HG03439 (cell line): ENCODE results near the gene TMPRSS2.
A peak's percentile ranks its signal among the peaks of the same experiment; 100 is the strongest.
"Not testable (repeated sequence)": the region's sequence is repeated elsewhere in the genome, so short reads cannot be mapped to it uniquely, and the experiment has no call there.

Experiments
- ATAC-seq: cut with Tn5 transposase; IDR thresholded peaks from one replicate; pipeline ENCODE4 v1.9.1; 2021; ENCODE audit warnings: mild to moderate bottlenecking, moderate library complexity; ENCODE audit not compliant: unreplicated experiment

TMPRSS2 gene

GRCh38 chr21:41428311-41428710 lies 79.6 kb downstream of the TMPRSS2 start:
- no peak for ATAC-seq

- no peak for ATAC-seq
These were observed 80.4 kb downstream of the TMPRSS2 start for GRCh38 chr21:41427556-41427955.

DNA sequence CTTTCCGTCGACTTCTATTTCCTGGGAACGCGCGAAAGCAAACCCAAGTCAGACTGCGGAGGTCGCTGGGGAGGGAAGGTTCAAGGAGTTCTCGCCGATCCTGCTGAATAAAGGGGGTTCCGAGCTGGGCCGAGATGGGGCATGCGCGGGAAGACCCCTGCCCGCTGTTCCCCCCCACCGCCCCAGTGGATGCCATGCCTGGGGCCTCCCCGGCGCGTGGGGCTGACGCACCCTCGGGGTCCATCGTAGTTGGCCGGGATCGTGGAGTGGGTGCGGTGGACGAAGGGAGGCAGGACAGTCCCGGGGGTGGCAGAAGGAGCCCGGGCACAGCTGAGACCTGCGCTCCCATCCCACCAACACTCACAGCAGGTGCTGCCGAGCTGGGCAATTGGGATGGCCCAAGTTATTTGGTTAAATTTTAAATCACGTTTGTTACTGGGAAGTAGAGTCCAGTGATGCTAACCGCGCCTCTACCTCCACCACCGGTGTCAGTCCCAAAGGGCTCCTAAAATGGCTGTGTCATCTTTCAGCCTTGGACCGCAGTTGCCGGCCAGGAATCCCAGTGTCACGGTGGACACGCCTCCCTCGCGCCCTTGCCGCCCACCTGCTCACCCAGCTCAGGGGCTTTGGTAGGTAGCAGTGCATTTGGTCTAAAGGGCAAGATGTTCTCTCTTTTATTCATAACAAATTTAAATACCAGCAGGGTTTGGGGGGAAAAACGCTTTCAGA lies 81.1 kb downstream of the TMPRSS2 start:
- ATAC-seq, result peak; percentile 16

GRCh38 chr21:41425954-41426675 lies 81.8 kb downstream of the TMPRSS2 start, which contains the start of gene MX1:
Gene MX1, plus strand, starts transcription at chr21:41426239. Its CDS starts 5,832 bp downstream, at chr21:41432071.
- ATAC-seq, result peak; percentile 83

DNA sequence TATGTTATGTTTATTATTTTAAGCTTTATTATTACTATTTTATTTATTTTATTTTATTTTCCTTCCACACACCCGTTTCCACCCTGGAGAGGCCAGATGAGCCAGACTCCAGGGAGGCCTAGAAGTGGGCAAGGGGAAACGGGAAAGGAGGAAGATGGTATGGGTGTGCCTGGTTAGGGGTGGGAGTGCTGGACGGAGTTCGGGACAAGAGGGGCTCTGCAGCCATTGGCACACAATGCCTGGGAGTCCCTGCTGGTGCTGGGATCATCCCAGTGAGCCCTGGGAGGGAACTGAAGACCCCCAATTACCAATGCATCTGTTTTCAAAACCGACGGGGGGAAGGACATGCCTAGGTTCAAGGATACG lies 82.4 kb downstream of the TMPRSS2 start:
- no peak for ATAC-seq

DNA sequence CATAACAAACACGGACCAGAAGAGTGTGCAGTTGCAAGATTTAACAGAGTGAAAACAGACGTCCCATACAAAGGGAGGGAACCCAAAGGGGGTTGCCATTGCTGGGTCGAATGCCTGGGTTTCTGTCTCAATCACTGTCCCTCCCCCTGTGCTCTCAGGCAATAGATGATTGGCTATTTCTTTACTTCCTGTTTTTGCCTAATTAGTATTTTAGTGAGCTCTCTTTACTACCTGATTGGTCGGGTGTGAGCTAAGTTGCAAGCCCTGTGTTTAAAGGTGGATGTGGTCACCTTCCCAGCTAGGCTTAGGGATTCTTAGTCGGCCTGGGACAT lies 84.7 kb downstream of the TMPRSS2 start:
- ATAC-seq, result not testable (repeated sequence)

DNA sequence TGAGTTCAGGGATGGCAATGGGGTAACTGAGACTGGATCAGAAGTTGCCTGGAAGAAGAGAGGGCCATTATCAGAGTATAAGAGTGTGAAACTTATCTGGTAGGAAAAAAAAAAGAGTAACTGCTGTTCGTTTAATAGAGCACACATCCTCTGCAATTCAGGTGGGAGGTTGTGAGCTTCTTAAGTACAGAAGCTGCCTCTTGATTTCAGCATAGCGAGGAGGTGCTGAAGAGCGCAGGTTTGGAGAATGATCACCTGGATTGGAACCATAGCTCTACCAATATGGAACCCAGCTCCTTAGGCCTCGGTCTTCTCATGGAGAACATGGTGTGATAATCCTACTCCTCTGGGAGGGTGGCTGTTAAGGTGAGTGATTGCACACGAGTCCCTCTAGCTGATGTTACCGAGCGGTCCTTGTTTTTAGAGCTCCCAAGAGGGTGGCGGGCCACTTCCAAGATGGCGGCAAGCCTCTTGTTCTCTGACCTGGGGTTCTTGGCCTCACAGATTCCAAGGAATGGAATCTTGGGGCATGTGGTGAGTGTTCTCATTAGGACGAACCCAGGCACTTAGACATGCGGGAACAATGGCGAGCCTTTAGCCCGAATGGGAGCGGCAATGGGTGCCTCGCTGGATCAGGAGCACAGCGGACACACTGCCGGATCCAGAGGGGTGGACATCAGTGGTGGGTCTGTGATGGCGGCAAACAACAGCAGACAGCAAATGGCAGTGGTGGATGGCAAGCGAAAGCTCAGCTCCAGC lies 85.2 kb downstream of the TMPRSS2 start:
- no peak for ATAC-seq

DNA sequence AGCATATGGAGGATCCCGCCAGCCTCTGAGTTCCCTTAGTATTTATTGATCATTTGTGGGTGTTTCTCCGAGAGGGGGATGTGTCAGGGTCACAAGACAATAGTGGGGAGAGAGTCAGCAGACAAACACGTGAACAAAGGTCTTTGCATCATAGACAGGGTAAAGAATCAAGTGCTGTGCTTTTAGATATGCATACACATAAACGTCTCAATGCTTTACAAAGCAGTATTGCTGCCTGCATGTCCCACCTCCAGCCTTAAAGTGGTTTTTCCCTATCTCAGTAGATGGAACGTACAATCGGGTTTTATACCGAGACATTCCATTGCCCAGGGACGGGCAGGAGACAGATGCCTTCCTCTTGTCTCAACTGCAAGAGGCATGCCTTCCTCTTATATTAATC lies 87.0 kb downstream of the TMPRSS2 start:
- ATAC-seq, result not testable (repeated sequence)

DNA sequence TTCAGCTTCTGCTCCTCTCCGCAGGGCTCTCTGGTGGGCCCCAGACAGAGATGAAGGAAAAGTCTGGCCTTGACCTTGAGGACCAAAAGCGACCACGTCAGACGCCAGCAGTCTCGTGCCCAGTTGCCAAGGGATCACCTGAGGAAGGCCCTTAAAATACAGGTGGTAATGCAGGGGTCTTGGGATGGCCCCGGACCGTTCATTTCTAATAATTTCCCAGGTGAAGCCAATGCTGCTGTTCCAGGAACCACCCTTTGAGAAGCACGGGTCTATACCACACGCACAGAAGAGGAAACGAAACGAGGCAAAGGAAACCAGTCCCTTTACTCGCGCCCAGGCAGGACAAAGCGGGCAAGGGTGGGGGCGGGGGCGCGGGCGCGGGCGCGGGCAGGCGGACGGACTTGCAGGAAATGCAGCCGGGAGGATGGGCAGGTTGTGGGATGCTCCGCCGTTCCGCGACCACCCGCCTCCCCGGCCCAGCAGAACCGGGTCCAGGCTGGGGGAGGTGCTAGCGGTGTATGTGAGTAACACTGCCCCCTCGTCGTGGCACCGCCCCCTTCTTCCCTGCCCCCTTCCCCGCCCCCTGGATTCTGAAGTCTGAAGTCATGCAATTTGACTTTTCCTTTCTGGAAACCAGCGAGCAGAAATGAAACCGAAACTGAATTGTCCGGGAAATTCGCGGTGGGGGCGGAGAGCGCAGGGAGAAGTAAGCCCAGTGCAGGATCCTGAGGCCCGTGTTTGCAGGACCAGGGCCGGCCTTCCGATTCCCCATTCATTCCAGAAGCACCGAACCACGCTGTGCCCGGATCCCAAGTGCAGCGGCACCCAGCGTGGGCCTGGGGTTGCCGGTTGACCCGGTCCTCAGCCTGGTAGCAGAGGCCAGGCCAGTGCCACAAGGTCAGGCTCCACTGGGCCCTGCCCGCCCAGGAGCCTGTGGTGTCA lies 87.8 kb downstream of the TMPRSS2 start:
- no peak for ATAC-seq

DNA sequence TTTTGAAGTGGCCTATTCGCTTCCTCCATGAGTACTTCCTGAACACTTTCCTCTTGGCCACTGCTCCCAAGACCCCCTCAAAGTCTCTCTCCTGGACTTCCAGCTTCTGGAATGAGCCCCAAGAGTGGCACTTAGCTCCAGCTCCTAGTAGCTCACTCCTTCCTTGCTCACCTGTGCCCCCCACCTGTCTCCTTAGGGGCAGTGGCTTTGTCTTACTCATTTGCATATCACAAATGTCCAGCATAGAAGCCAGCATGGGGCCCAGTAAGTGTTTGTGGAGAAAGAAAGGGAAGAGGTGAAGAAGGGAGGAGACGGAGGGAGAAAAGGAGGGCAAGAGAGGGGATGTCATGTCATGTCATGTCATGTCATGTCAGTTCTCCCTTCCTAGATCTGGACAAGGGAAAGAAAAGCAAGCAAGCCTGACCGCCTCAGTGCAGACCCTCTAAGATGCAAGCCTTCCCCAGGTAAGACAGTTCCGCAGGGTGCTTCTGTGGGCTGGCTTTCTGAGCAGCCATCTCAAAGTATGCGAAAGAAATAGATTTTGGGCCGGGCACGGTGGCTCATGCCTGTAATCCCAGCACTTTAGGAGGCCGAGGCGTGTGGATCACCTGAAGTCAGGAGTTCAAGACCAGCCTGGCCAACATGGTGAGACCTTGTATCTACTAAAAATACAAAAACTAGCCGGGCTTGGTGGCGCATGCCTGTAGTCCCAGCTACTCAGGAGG lies 88.8 kb downstream of the TMPRSS2 start:
- no peak for ATAC-seq

DNA sequence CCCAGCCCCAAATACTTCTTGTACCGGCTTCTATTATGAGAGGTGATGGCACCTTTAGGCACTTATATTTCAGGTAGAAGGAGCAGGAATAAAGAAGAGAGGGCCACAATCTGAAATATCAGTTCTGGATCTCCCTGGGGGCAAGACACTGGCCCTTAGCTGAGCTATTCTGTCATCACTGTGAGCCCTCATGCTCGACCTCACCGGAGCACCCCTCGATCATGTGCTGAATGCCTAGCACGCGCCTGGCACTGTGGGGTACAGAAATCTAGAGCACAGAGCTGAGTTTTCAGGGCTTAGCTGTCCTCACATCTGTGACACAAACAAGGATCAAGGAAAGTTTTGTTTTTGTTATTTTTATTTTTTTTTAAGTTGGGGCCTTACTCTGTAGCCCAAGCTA lies 89.6 kb downstream of the TMPRSS2 start:
- no peak for ATAC-seq

- ATAC-seq, result not testable (repeated sequence)
These were observed 90.5 kb downstream of the TMPRSS2 start for GRCh38 chr21:41417505-41417904.
